Natural killer cell (primary cell): ENCODE measurements around the gene TUBG1. TPM values are rescaled to one million over a fixed set of nuclear protein-coding genes. Genes with fewer than 3 reads are reported as not detected.
"Not testable (repeated sequence)": the region's sequence is repeated elsewhere in the genome, so short reads cannot be mapped to it uniquely, and the experiment has no call there.

ENCODE experiments used
- ATAC-seq, 3 donors: fragments of 150-1000 bp in 2 of 3; fragments of 200-7000 bp in 1 of 3; cut with Tn5 transposase; 1 replicate in 1 of 3; 2 replicates in 2 of 3; pipeline ENCODE4 v1.10.0; 2021; ENCODE audit warnings: mild to moderate bottlenecking in 2 of 3, moderate library complexity in 2 of 3
- DNase-seq, 2 donors: peaks; one replicate each; pipeline versions ENCODE4 v3.0.0 to v3.0.0-alpha.2; 2013 to 2021; ENCODE audit warnings: mixed read lengths in 1 of 2
- H3K27ac ChIP-seq: one replicate; pipeline ENCODE4 v1.5.1; 2013; ENCODE audit warnings: mild to moderate bottlenecking, low read length
- H3K27me3 ChIP-seq: one replicate; pipeline ENCODE4 v1.6.1; 2013; ENCODE audit warnings: low read length; ENCODE audit not compliant: control insufficient read depth, insufficient read depth
- H3K36me3 ChIP-seq: one replicate; pipeline ENCODE4 v1.6.1; 2013; ENCODE audit warnings: low read length; ENCODE audit not compliant: control insufficient read depth, insufficient read depth
- H3K4me1 ChIP-seq: one replicate; pipeline ENCODE4 v1.6.1; 2013; ENCODE audit warnings: low read length; ENCODE audit not compliant: control insufficient read depth, insufficient read depth
- H3K4me3 ChIP-seq: one replicate; pipeline ENCODE4 v1.5.1; 2013; ENCODE audit warnings: low read length
- H3K9me3 ChIP-seq: one replicate; pipeline ENCODE4 v1.6.1; 2013; ENCODE audit warnings: low read length; ENCODE audit not compliant: control insufficient read depth, insufficient read depth
- H3K27ac Mint-ChIP-seq, 2 donors: one replicate each; pipeline ENCODE4 v1.8.0; 2022; ENCODE audit warnings: mild to moderate bottlenecking in 2 of 2, mixed read lengths in 2 of 2, moderate library complexity in 1 of 2
- H3K27me3 Mint-ChIP-seq, 2 donors: one replicate each; pipeline ENCODE4 v1.8.0; 2022; ENCODE audit warnings: low read depth in 2 of 2, mixed read lengths in 2 of 2
- H3K36me3 Mint-ChIP-seq: one replicate; pipeline ENCODE4 v1.8.0; 2022; ENCODE audit warnings: mixed read lengths
- H3K4me1 Mint-ChIP-seq, 2 donors: one replicate each; pipeline ENCODE4 v1.8.0; 2022; ENCODE audit warnings: mixed read lengths in 2 of 2
- H3K4me3 Mint-ChIP-seq: one replicate; pipeline ENCODE4 v1.8.0; 2022; ENCODE audit warnings: mild to moderate bottlenecking, moderate library complexity, mixed read lengths
- H3K9me3 Mint-ChIP-seq, 2 donors: one replicate each; pipeline ENCODE4 v1.8.0; 2022; ENCODE audit warnings: mixed read lengths in 2 of 2
- WGBS: methylation state at CpG from one replicate; pipeline ENCODE4 v1.1.7; 2013; ENCODE audit warnings: missing lambda C conversion rate; ENCODE audit not compliant: insufficient coverage; 5-methylcytosine and 5-hydroxymethylcytosine counted together
- intact Hi-C: fragments of 100-400 bp; cut with micrococcal nuclease; formaldehyde crosslinking; loops from one replicate; pipeline ENCODE4 v1.14.2; 2022
- total RNA-seq, 4 donors: library from RNA; stranded (reverse); fragments of 120-200 nt in 1 of 4; gene quantifications; one replicate each; pipeline versions ENCODE4 v1.2.3 to v1.2.4, GENCODE V29; 2013 to 2022
- TF ChIP-seq, protein P1 (sequence below): fragments of 200-600 bp; IDR thresholded peaks from one replicate; pipeline ENCODE4 v1.8.0; 2022; ENCODE audit warnings: antibody characterized with exemption

The TUBG1 gene
- total RNA-seq, 3 donors from 2014 or later (not counting 1 experiment from before 2014, with no cell fraction given): 9.7 to 16.5 (median 13.0) TPM

GRCh38 chr17:42655528-42655927 lies 46.0 kb downstream of the TUBG1 start:
- peak overlapping the region; percentile 11 for H3K4me3 Mint-ChIP-seq
- WGBS: 23% methylated on average over 2 of the region's 2 CpGs
- Histone ChIP-seq H3K4me1 (peaks cover 14% of the 10 kb centered on the region), H3K27me3 (peaks cover 8% of the 10 kb centered on the region), H3K4me3 (no peak overlapping the region), H3K27ac (no peak overlapping the region), H3K9me3 (no peaks in the 10 kb centered on the region), H3K36me3 (no peaks in the 10 kb centered on the region)
- no peaks in the 10 kb centered on the region for H3K36me3 Mint-ChIP-seq
- DNase-seq (no peak), ATAC-seq (no peak)
- TF ChIP-seq, protein P1, sequence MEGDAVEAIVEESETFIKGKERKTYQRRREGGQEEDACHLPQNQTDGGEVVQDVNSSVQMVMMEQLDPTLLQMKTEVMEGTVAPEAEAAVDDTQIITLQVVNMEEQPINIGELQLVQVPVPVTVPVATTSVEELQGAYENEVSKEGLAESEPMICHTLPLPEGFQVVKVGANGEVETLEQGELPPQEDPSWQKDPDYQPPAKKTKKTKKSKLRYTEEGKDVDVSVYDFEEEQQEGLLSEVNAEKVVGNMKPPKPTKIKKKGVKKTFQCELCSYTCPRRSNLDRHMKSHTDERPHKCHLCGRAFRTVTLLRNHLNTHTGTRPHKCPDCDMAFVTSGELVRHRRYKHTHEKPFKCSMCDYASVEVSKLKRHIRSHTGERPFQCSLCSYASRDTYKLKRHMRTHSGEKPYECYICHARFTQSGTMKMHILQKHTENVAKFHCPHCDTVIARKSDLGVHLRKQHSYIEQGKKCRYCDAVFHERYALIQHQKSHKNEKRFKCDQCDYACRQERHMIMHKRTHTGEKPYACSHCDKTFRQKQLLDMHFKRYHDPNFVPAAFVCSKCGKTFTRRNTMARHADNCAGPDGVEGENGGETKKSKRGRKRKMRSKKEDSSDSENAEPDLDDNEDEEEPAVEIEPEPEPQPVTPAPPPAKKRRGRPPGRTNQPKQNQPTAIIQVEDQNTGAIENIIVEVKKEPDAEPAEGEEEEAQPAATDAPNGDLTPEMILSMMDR: no peak
- intact Hi-C loops: no loop called here
- peaks cover 18 to 26% of the 10 kb centered on the region in 2 donors for H3K27me3 Mint-ChIP-seq
- H3K4me1 Mint-ChIP-seq: peaks cover 21 to 22% of the 10 kb centered on the region in 2 donors
- H3K27ac Mint-ChIP-seq: no peak overlapping the region
- H3K9me3 Mint-ChIP-seq: no peaks in the 10 kb centered on the region

DNA sequence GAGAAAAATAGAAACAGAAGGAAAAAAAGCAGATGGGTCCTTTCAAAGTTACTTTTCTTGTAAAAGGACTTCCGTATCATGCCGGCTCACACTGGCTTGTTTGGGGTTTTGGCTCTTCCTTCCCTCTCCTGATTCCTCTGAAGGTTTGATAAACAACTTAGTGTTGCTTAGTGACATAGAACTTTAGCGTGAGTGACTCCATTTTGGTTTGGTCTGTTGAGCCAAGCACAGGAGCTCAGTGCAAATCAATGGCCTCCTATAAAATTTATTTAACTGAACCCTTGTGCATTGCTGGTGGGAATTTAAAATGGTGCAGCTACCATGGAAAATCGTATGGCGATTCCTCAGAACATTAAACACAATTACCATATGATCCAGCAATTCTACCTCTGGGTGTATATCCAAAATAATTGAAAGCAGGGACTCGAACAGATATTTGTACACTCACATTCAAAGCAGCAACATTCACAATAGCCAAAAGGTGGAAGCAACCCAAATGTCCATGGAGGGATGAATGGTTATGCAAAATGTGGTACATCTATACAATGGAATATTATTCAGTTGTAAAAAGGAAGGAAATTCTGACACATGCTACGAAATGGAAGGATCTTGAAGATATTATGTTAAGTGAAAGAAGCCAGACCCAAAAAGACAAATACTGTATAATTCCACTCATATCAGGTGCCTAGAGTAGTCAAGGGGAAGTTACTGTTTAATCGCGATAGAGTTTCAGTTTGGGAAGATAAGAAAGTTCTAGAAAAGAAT lies 48.5 kb downstream of the TUBG1 start:
- Mint-ChIP-seq H3K4me3 (peak overlapping the region; percentile 80), H3K36me3 (no peaks in the 10 kb centered on the region), H3K4me1 (peaks cover 21 to 22% of the 10 kb centered on the region in 2 donors), H3K27ac (no peak overlapping the region), H3K27me3 (peaks cover 15 to 26% of the 10 kb centered on the region in 2 donors), H3K9me3 (no peaks in the 10 kb centered on the region)
- DNase-seq (no peak), ATAC-seq (no peak)
- H3K27ac ChIP-seq: no peak overlapping the region
- 84% methylated on average over 7 of the region's 9 CpGs for WGBS
- H3K4me1 ChIP-seq: peaks cover 14% of the 10 kb centered on the region
- intact Hi-C loops: no loop called here
- no peaks in the 10 kb centered on the region for H3K9me3 ChIP-seq
- no peak overlapping the region for H3K4me3 ChIP-seq
- peaks cover 8% of the 10 kb centered on the region for H3K27me3 ChIP-seq
- no peaks in the 10 kb centered on the region for H3K36me3 ChIP-seq
- TF ChIP-seq, protein P1: no peak

GRCh38 chr17:42659079-42659931 lies 49.8 kb downstream of the TUBG1 start, which contains the start of gene TUBG2:
Gene TUBG2 (plus strand): TSS chr17:42659284. CDS start chr17:42659504, 220 bp downstream.
- peak; percentile 71 to 87 (median 84) for ATAC-seq
- Histone ChIP-seq H3K36me3 (no peaks in the 10 kb centered on the region), H3K27me3 (peaks cover under 1% of the 10 kb centered on the region), H3K4me3 (peak within 1 kb of the TSS; percentile 72), H3K9me3 (no peaks in the 10 kb centered on the region), H3K27ac (no peak within 1 kb of the TSS), H3K4me1 (peaks cover 14% of the 10 kb centered on the region)
- H3K4me3 Mint-ChIP-seq: peak within 1 kb of the TSS; percentile 87
- H3K27me3 Mint-ChIP-seq: peaks cover 9 to 14% of the 10 kb centered on the region in 2 donors
- H3K27ac Mint-ChIP-seq: peak within 1 kb of the TSS in 1 of 2 donors; percentile 73
- no peaks in the 10 kb centered on the region for H3K36me3 Mint-ChIP-seq
- peaks cover 17 to 21% of the 10 kb centered on the region in 2 donors for H3K4me1 Mint-ChIP-seq
- H3K9me3 Mint-ChIP-seq: no peaks in the 10 kb centered on the region
- peak in 1 of 2 donors; percentile 83 for DNase-seq
- intact Hi-C loops: no loop called here
- TF ChIP-seq, protein P1: no peak
- WGBS: 8% methylated on average over 59 of the region's 59 CpGs

DNA sequence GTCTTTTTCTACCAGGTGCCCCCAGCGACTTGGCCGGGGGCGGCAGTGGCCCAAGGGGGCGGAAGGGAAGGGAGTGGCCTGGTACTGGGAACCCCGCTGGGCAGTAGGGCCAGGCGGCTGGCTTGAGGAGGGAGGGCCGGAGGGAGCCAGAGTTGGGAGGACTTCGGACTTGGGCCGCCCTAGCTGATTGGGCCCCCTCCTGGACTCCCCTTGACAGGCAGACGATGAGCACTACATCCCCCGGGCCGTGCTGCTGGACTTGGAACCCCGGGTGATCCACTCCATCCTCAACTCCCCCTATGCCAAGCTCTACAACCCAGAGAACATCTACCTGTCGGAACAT lies 50.4 kb downstream of the TUBG1 start:
- H3K27me3 ChIP-seq, H3K36me3 Mint-ChIP-seq, H3K27me3 Mint-ChIP-seq, H3K4me3 Mint-ChIP-seq, H3K27ac ChIP-seq, H3K36me3 ChIP-seq, H3K9me3 Mint-ChIP-seq, H3K4me3 ChIP-seq, ATAC-seq, H3K9me3 ChIP-seq, intact Hi-C loops, DNase-seq: not testable (repeated sequence)
- Mint-ChIP-seq H3K4me1 (peaks cover 17 to 21% of the 10 kb centered on the region in 2 donors), H3K27ac (peak overlapping the region in 1 of 2 donors; percentile 73)
- 100% methylated on average over 1 of the region's 14 CpGs for WGBS
- H3K4me1 ChIP-seq: peaks cover 14% of the 10 kb centered on the region
